OCI-LY7 (cell line): ENCODE data around the gene GAN. TPM values are rescaled to one million over a fixed set of nuclear protein-coding genes. Genes with fewer than 3 reads are reported as not detected.

Experiments
- BruUV-seq: library from RNA; stranded (reverse); fragments of 400-500 nt; replicated peaks from 2 replicates; lab custom pipeline; 2021; lab: Mats Ljungman, UMichigan
- CTCF ChIA-PET: fragments of 300-600 bp; sonication (Branson Sonifier 250); formaldehyde crosslinking; loops from one replicate; lab custom pipeline; 2022; ENCODE audit warnings: antibody characterized with exemption; ENCODE audit not compliant: unreplicated experiment; lab: Charles Lee
- POLR2A ChIA-PET: fragments of 300-600 bp; sonication (Branson Sonifier 250); formaldehyde crosslinking; loops from one replicate; lab custom pipeline; 2022; ENCODE audit warnings: antibody characterized with exemption; lab: Charles Lee
- DNase-seq: peaks from one replicate; pipeline ENCODE4 v3.0.0-alpha.2; 2015; ENCODE audit warnings: low spot score
- H2AFZ ChIP-seq: fragments of 200-600 bp; sonication (generic), shearing (Covaris generic); 2 replicates; pipeline ENCODE4 v1.6.1; 2014; ENCODE audit warnings: mild to moderate bottlenecking, antibody characterized with exemption, low read length, moderate library complexity
- H3K27ac ChIP-seq: fragments of 200-600 bp; sonication (generic); 2 replicates; pipeline ENCODE4 v1.5.1; 2014; ENCODE audit warnings: mixed run types, low read depth, mild to moderate bottlenecking, moderate library complexity, low read length, inconsistent platforms; ENCODE audit not compliant: poor library complexity, severe bottlenecking
- H3K36me3 ChIP-seq: fragments of 200-600 bp; sonication (generic); 2 replicates; pipeline ENCODE4 v1.6.1; 2014; ENCODE audit warnings: mild to moderate bottlenecking, antibody characterized with exemption, low read length, moderate library complexity, mixed read lengths; ENCODE audit not compliant: insufficient read depth
- H3K4me1 ChIP-seq: fragments of 200-600 bp; sonication (generic); 2 replicates; pipeline ENCODE4 v1.5.1; 2014; ENCODE audit warnings: mild to moderate bottlenecking, low read length; ENCODE audit not compliant: insufficient read depth, poor library complexity, severe bottlenecking
- H3K4me2 ChIP-seq: fragments of 200-600 bp; sonication (generic); 2 replicates; pipeline ENCODE4 v1.6.1; 2014; ENCODE audit warnings: mild to moderate bottlenecking, low read length
- H3K4me3 ChIP-seq: fragments of 200-600 bp; sonication (generic); 2 replicates; pipeline ENCODE4 v1.5.1; 2014; ENCODE audit warnings: mild to moderate bottlenecking, low read depth, low read length; ENCODE audit not compliant: poor library complexity, severe bottlenecking
- H3K79me2 ChIP-seq: fragments of 200-600 bp; sonication (generic); 2 replicates; pipeline ENCODE4 v1.6.1; 2016; ENCODE audit warnings: low read depth, mild to moderate bottlenecking, low read length, moderate library complexity, mixed read lengths; ENCODE audit not compliant: insufficient read depth
- H3K9me2 ChIP-seq: fragments of 200-600 bp; sonication (generic); 2 replicates; pipeline ENCODE4 v1.6.1; 2016; ENCODE audit warnings: mild to moderate bottlenecking, low read length, mixed read lengths; ENCODE audit not compliant: insufficient read depth
- H3K9me3 ChIP-seq: fragments of 200-600 bp; sonication (generic); 2 replicates; pipeline ENCODE4 v1.6.1; 2014; ENCODE audit warnings: mild to moderate bottlenecking, mixed run types, low read length, mixed read lengths
- H4K20me1 ChIP-seq: fragments of 200-600 bp; sonication (generic); 2 replicates; pipeline ENCODE4 v1.6.1; 2014; ENCODE audit warnings: mild to moderate bottlenecking, antibody characterized with exemption, low read length, moderate library complexity, mixed read lengths; ENCODE audit not compliant: insufficient read depth
- EZH2phosphoT487 ChIP-seq: fragments of 200-600 bp; sonication (generic); IDR thresholded peaks from 2 replicates; pipeline ENCODE4 v1.6.1; 2018; ENCODE audit warnings: low read depth, borderline replicate concordance, mild to moderate bottlenecking, mixed run types, antibody characterized with exemption, low read length, moderate library complexity, mixed read lengths
- intact Hi-C: fragments of 100-400 bp; cut with micrococcal nuclease; formaldehyde crosslinking; loops from one replicate; pipeline ENCODE4 v1.10.0; 2022; ENCODE audit not compliant: unreplicated experiment
- total RNA-seq, 2 experiments: library from RNA; depleted of rRNA in 1 of 2; stranded (reverse); fragments of >200 nt in 1 of 2; shearing (Covaris generic) in 1 of 2; gene quantifications; 2 replicates each; pipeline ENCODE4 v1.2.3, GENCODE V29; 2014 to 2022
- TF ChIP-seq, protein P1 (sequence below): fragments of 200-600 bp; sonication (generic); conservative IDR thresholded peaks from 2 replicates; pipeline ENCODE4 v1.5.1; 2014; ENCODE audit warnings: mild to moderate bottlenecking, antibody characterized with exemption, low read length, moderate library complexity, mixed read lengths

GAN gene
- total RNA-seq, 2 experiments from 2014 or later: 5.1 to 14.2 TPM

DNA sequence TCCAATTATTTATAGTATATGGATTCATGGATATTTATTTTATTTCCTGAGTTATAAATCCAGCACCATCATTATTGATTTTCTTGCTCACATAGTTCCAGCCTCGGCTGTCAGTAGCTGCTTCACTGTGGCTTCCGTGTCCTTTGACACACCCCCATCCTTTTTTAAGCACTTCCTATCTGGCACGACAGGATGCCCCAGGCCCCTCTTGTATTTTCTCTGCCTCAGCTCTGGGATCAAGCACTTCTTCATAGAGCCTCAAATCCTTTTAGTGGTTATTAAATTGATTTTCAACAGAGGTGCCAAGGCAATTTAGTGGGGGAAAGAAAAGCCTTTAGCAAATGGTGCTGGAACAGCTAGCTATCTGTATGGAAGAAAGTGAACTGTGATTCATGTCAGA is 59.8 kb downstream of the GAN start:
- TF ChIP-seq, protein P1, sequence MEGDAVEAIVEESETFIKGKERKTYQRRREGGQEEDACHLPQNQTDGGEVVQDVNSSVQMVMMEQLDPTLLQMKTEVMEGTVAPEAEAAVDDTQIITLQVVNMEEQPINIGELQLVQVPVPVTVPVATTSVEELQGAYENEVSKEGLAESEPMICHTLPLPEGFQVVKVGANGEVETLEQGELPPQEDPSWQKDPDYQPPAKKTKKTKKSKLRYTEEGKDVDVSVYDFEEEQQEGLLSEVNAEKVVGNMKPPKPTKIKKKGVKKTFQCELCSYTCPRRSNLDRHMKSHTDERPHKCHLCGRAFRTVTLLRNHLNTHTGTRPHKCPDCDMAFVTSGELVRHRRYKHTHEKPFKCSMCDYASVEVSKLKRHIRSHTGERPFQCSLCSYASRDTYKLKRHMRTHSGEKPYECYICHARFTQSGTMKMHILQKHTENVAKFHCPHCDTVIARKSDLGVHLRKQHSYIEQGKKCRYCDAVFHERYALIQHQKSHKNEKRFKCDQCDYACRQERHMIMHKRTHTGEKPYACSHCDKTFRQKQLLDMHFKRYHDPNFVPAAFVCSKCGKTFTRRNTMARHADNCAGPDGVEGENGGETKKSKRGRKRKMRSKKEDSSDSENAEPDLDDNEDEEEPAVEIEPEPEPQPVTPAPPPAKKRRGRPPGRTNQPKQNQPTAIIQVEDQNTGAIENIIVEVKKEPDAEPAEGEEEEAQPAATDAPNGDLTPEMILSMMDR: no peak
- TF ChIP-seq EZH2phosphoT487: no peak
- DNase-seq: no peak
- no peak overlapping the region for H2AFZ ChIP-seq
- no TSS peak for BruUV-seq
- no peak overlapping the region for H3K4me2 ChIP-seq
- ChIA-PET CTCF (no interaction called here), POLR2A (no interaction called here)
- H4K20me1 ChIP-seq: no peaks in the 10 kb centered on the region
- H3K9me2 ChIP-seq: no peaks in the 10 kb centered on the region
- H3K79me2 ChIP-seq: no peaks in the 10 kb centered on the region
- intact Hi-C loops: no loop called here
- H3K4me3 ChIP-seq: no peak overlapping the region
- H3K36me3 ChIP-seq: peaks cover 19% of the 10 kb centered on the region; the same call in 1 of the 2 replicates
- no peaks in the 10 kb centered on the region for H3K4me1 ChIP-seq
- H3K9me3 ChIP-seq: no peaks in the 10 kb centered on the region
- no peak overlapping the region for H3K27ac ChIP-seq

DNA sequence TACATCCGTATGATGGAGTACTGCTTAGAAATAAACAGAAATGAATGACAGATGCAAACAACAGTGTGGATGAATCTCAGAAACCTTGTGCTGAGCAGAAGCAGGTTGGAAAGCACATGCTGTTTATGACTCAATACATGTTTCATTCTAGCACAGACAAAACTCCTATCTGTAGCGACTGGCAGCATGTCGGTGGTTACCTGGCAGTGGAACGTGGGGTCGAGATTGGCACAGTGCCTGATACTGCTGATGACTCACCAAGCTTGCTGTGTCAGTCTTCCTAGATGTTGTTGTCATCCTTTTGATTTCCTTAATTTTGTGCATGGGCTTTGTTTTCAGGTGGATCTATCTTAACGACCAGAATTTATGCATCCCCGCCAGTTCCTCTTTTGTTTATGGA is 62.1 kb downstream of the GAN start:
- H3K27ac ChIP-seq: no peak overlapping the region
- no peaks in the 10 kb centered on the region for H4K20me1 ChIP-seq
- intact Hi-C loops: no loop called here
- no peaks in the 10 kb centered on the region for H3K9me2 ChIP-seq
- H3K36me3 ChIP-seq: peaks cover 16% of the 10 kb centered on the region; the same call in 1 of the 2 replicates
- POLR2A ChIA-PET: interaction anchor here (0.6 kb wide), 1 partner anchor 23 kb away, joined by 3 read pairs; no protein-coding TSS in a partner anchor
- no peaks in the 10 kb centered on the region for H3K79me2 ChIP-seq
- BruUV-seq: no TSS peak
- H3K4me2 ChIP-seq: no peak overlapping the region
- no peaks in the 10 kb centered on the region for H3K4me1 ChIP-seq
- CTCF ChIA-PET: no interaction called here
- no peak for TF ChIP-seq EZH2phosphoT487
- TF ChIP-seq, protein P1: no peak
- no peak overlapping the region for H2AFZ ChIP-seq
- no peak for DNase-seq
- H3K9me3 ChIP-seq: no peaks in the 10 kb centered on the region
- H3K4me3 ChIP-seq: no peak overlapping the region

DNA sequence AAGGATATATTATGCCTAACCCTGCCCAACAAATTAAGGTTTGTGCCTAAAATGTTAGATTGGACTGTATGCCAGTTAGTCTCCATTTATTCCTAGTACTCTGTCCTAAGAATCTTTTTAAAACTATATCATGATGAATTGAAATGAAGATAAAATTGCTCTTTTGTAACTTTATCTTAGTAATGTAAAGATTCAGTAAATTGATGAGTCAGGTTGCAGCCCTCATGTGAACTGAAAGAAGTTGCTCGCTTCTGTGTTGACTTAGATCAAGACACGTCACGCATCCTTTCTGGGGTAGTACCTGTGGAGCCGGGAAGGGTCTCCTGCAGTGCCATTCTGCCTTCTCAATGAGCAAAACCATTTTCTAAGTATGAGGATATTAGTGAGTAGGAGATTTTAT is 63.3 kb downstream of the GAN start:
- H3K27ac ChIP-seq: no peak overlapping the region
- intact Hi-C loops: no loop called here
- H3K4me3 ChIP-seq: no peak overlapping the region
- TF ChIP-seq EZH2phosphoT487: no peak
- TF ChIP-seq, protein P1: no peak
- H3K4me2 ChIP-seq: no peak overlapping the region
- H3K9me3 ChIP-seq: no peaks in the 10 kb centered on the region
- no TSS peak for BruUV-seq
- no peak overlapping the region for H2AFZ ChIP-seq
- no peaks in the 10 kb centered on the region for H3K79me2 ChIP-seq
- no peaks in the 10 kb centered on the region for H4K20me1 ChIP-seq
- no peaks in the 10 kb centered on the region for H3K9me2 ChIP-seq
- no peaks in the 10 kb centered on the region for H3K4me1 ChIP-seq
- H3K36me3 ChIP-seq: peaks cover 12% of the 10 kb centered on the region; the same call in 1 of the 2 replicates
- DNase-seq: no peak
- POLR2A ChIA-PET: no interaction called here
- CTCF ChIA-PET: no interaction called here
